HG03025 (cell line): ENCODE measurements around the gene KRTAP9-7.
"Not testable (repeated sequence)": the region's sequence is repeated elsewhere in the genome, so short reads cannot be mapped to it uniquely, and the experiment has no call there.

ENCODE experiments used
- ATAC-seq: cut with Tn5 transposase; IDR thresholded peaks from one replicate; pipeline ENCODE4 v1.9.1; 2021; ENCODE audit warnings: mild to moderate bottlenecking, moderate library complexity; ENCODE audit not compliant: unreplicated experiment, low FRiP score

The KRTAP9-7 gene

DNA sequence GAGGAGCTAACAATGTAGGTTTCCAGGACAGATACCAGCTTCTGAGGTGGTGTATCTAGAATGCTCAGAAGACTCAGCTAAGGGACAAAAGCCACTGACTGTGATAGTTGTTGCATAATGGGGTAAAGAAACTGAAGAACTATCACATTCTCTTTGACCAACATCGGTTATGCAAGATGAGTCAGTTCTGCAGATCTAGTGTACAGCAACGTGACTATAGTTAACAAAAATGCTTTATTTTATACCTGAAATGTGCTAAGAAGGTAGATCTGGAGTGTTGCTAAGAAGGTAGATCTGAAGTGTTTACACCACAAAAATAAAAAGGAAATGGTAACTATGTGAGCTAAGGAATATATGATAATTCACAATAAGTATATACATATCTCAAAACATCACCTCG is 7.8 kb upstream of the KRTAP9-7 start:
- ATAC-seq: no peak

DNA sequence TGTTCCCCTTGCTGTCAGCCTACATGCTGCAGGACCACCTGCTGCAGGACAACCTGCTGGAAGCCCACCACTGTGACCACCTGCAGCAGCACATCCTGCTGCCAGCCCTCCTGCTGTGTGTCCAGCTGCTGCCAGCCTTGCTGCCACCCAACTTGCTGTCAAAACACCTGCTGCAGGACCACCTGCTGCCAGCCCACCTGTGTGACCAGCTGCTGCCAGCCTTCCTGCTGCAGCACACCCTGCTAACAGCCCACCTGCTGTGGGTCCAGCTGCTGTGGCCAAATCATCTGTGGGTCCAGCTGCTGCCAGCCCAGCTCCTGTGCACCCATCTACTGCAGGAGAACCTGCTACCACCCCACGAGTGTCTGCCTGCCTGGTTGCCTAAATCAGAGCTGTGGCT is 4.2 kb upstream of the KRTAP9-7 start:
- not testable (repeated sequence) for ATAC-seq

DNA sequence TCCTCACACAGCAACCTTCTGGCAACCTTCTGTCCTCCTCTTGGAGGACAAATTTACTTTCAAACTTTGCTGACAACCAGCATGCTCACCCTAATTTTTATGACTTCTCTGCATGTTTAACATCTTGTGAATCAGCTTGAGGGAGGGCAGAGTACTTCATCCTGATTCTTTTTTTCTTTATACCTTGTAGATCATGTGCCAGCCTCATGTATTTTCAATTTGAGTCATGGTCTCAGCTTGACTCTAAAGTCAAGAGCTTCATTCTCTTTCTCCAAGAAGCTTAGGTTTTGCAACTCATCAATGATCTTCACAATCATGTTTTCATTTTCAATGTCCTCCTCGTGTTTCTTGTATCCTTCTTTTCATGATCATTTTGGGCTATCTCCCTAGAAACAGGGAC is 3.6 kb upstream of the KRTAP9-7 start:
- no peak for ATAC-seq

DNA sequence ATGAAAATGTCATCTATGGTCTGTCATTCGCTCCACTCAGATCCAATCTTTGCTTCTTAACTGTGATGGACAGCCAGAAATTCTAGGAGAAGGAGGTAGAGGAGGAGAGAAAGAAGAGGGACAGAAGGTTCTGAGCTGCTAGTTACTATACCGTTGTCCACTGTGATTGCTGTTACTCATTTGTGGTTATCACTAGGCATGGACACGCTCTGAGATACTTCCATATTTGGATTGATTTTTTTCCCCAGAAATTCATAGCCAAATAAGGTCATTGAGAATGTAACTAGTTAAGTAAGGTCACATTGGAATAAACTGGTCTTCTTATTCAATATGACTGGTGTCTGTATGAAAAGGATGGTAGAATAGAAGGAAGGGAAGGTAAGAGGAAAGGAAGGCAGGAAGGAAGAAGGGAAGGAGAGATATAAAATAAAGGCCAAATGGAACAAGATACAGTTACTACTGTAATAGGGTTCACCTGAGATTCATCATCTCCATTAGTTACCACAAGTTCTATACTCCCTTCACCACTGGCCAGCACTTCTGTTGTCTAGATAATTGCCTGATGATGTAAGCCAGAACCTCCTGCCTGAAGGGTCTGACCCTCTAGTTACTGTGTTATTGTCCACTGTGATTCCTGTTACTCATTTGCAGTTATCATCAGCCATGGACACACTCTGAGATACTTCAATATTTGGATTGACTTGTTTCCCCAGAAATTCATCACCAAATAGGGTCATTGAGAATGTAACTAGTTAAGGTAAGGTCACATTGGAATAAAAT is 2.9 kb downstream of the KRTAP9-7 start:
- ATAC-seq: no peak

DNA sequence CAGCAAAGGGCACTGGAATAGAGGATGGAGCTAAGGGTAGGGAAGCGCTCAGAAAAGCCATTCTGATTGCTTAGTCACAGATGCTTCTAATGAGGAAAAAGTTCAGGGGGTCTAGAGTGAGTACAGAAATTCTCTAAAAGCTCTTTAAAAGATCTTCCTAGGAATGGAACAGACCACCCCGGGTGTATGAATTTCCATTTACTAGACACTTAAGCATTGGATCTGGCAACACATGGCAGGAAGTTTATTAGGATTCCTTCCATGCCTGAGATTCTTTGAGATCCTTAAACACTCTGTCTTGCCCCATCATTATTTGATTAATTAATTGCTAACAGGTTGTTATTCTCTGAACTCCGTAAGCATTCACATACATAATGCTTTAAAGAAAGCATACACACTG is 8.5 kb downstream of the KRTAP9-7 start:
- no peak for ATAC-seq

DNA sequence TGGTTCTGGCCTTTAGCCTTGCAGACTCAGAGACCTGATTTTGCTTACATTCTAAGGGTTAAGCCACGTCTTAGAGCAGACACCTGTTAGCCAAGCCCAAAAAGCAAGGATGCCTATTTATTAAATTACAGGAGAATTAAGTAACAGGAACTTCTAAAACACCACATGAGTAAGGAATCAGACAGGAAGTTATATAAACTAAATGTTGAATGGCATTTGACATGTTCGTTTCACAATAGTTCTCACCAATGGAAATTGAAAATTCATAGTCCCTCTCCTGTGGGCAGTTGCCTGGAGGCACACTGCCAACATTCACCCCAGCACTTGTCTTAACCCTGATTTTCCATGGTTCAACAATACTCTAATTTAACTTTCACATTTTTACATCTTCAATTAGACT is 9.0 kb downstream of the KRTAP9-7 start:
- ATAC-seq: no peak

DNA sequence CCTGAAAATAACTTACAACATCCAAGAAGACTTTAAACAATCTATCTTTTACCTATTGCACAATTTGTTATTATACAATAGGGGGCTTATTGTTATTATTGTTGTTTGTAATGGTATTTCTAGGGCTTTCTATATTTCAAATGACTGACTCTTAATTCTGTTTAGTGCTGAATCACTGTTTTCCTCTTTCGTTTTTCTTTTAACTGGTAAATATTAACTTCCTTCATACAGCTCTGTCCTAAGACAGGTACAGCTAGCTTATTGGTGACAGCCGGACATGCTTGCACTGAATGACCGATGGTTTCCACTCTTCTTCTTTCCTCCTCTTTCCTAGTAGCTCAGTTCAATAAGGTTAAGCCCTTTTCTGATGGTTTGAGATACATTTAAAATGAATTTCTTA is 11.6 kb downstream of the KRTAP9-7 start:
- ATAC-seq: no peak

DNA sequence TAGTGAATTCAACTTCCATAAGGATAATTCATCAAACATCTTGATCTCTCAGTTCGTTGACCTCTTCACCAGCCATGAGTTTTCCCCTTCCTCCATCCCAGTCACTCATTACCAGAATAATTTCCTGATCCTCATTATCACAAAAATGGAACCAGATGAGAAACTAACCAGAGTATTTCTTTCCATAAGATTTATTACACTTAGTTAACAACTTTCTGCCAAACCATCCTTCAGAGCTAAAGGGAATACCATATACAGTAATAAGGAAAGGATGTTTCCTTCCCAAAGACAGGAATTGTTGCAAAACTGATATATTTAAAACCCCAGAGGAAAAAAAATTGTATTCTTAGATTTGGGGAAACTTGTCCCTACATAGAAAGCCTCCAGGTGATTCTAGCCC is 18.5 kb downstream of the KRTAP9-7 start:
- ATAC-seq: no peak

DNA sequence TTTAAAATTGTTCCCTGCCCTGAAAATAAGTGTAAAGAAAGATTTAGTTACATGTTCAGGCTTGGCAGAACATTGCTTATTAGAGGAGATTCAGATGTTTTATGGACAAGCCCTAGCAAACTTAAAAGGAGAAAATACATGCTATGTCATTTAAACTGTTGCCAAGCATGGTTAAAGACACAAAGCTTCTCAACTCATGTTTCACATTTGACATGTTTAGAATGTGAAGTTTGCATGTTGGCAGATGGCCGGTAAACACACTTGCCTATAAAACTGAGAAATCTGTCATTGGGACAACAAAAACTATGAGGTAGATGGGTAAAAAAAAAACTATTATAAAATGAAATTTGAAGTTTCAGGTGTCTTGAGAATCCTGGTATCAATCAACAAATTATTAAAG is 21.3 kb downstream of the KRTAP9-7 start:
- ATAC-seq: no peak

DNA sequence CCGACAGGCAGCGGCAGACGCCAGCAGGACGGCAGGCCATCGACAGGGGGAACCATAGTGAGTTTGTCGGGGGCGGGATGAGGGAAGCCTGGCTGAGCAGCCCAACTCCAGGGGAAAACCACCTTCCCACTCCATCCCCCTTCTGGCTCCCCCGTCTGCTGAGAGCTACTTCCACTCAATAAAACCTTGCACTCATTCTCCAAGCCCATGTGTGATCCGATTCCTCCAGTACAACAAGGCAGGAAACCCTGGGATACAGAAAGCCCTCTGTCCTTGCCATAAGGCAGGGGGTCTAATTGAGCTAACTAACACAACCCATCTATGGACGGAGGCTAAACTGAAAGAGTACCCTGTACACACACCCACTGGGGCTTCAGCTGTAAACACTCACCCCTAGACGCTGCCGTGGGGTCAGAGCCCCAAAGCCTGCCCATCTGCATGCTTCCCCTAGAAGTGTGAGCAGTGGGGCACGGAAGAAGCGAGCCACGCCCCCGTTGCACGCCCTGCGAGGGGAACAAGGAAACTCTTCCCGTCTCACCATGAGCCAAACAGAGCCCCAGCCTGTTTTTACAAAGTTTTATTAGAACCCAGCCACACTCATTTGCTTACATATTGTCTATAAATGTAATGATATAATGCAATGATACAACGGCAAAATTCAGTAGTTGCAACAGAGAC is 23.1 kb downstream of the KRTAP9-7 start:
- no peak for ATAC-seq

DNA sequence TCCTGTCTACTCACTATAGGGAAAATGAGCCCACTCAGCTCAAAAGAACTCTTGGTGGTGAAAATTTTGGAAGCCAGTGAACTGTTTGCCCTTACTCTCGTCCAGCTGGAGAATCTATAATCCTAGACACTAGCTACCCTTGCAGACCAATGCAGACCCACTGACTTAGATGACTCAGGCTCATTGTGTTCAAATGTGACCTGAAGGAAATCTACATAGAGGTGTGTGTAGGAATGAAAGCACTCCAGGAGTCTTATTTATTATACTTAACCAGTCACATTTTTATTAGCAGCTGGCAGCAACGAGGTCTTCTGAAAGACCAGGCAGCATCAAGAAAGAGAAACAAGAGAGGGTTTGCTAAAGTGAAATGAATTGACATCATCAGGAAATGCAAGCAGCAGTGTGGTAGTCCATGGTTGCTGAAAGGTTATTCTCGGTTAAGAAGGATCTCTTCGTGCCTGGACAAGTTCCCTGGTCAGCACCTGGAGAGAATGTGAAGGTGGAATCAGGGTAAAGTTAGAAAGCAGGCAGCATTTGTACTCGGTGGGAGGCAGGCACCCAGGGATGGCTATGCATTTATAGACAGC is 25.8 kb downstream of the KRTAP9-7 start:
- no peak for ATAC-seq

DNA sequence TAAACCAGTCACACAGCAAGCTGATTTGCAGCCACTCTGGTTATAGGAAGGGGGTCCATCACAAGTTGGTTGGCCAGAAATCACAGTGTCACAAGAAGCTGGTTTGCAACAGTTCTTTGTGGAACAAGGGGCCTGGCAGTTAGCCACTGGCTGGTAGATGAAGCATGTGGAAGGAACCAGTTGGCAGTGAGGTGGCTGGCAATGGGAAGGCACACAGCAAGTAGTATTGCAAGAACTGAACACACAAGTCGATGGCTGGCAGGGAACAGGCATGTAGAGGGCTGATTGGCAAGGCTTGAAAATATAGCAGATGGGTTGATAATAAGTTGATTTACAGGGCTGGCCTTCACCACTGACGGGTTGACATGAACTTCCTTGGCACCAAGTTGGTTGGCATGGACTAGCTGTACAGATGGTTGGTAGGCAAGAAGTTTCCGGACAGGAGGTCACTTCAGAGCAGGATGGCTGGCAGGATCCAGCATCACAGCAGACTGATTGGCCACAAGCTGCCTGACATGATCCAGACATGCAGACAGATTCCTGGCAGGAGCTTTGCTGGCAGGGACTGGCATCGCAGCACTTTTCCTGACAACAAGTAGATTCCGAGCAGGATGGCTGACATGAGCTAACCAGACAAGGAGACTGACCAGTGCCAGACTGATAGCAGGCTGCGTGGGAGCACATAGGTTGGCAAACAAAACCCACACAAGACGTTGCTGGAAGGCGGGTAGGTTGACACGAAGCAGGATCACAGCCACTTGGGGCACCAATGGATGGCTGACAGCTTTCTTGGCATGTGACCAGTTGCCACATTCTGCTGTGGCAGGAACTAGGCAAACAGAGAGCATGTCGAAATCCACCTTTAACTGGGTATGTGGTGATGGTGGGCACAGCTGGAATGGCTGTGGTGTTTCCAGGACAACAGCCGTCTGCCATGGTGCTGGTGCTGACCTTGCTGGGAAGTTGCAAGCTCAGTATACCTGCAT is 26.7 kb downstream of the KRTAP9-7 start, which contains the start of gene KRTAP29-1:
Gene KRTAP29-1, minus strand, starts transcription at position 936 of the 986 bp plus-strand sequence. Its CDS starts 0 bp downstream, at position 936.
- ATAC-seq: no peak

DNA sequence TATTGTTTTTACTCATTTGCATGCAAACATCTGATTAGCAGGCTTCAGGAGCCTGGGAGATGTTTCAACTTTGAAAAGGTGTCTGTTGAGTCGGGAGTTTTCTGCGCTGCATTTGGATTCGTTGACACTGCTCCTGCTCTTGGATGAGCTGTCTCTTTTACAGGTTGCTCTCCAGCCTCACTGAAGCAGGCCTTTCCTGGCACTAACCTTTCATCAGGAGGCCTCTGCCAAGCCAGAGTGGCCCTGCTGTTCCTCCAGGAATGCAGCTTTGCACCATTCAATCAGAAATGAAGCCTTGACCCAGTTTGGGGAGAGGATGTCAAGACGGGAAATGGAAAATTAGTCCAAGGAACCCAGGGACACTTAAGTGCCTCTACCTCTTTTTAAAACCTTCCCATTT is 27.5 kb downstream of the KRTAP9-7 start:
- no peak for ATAC-seq

DNA sequence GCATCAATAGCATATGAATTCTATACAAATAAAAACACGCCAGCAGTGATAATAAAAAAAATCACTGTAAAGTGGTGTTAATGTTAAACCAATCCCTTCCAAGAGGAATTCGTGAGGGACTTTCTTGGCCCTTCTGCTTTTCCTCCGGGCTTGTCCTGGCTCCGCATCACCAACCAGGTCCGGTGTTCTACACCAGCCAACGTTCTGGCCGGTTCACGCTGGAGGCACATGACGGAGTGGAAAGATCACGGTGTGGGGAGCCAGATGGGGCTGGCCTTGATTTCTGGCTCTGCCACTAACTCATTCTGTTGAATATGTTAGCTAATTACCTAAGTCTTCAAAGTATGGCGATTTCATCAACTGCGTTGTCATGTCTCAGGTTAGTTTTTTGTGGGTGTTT is 28.6 kb downstream of the KRTAP9-7 start:
- no peak for ATAC-seq

DNA sequence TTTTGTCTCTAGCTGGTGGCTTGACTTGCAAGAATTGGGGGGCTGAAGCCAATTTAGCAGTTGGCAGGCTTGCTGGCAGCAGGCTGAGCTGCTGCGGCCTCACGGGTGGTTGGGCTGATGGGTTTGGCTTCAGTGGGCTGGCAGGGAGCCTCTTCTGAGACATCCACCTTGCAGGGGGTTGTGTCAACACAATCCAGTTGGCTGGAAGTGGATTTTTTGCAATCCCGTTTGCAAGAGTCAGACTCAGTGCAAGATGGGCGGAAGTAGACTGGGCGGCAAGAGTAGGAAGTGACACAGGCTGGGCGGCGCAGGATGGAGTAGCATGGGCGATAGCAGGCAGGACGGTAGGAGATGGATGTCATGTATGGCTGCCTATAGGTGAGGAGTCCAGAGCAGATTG is 32.1 kb downstream of the KRTAP9-7 start:
- no peak for ATAC-seq

DNA sequence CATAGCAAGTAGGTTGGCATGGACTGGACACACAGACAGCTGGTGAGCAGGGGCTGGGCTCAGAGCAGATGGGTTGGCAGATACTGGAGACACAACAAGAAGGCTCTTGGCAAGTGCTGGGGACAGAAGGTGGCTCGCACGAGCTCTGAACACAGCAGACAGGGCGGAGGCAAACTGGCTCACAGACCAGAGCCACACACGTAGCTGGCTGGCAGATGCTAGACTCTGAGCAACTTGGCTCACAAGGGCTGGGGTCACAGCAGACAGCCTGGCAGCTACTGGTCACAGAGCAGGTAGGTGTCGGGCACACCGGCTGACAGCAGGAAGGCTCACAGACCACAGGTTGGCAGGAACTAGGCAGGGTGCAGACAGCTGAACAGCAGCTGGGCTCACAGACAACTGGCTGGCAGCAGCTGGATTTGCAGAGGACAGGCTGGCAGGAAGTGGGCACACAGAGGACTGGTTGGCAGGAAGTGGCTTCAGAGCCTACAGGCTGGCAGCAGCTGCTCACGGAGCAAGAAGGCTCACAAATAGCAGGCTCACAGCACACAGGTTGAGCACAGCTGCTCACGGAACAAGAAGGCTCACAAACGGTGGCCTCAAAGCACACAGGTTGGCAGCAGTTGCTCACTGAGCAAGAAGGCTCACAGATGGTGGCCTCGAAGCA is 32.9 kb downstream of the KRTAP9-7 start:
- ATAC-seq: no peak

DNA sequence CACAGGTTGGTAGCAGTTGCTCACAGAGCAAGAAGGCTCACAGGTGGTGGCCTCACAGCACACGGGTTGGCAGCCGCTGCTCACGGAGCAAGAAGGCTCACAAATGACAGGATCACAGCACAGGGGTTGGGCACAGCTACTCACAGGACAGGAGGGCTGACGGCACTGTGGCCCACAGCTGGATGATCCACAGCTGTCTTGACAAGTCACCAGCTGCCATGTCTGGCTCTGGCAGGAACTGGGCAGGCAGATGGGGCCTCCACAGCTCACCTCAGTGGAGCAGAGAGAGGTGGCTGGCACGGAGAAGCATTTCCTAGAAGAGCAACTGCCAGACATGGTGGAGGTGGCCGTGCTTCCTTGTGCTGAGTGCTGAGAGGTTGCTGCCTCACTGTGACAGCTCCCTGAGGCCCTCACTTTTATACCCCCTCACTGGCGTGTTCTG is 33.4 kb downstream of the KRTAP9-7 start, which contains the start of gene KRTAP16-1:
Gene KRTAP16-1, minus strand, starts transcription at position 392 of the 442 bp plus-strand sequence. Its CDS starts 56 bp downstream, at position 336.
- no peak for ATAC-seq

DNA sequence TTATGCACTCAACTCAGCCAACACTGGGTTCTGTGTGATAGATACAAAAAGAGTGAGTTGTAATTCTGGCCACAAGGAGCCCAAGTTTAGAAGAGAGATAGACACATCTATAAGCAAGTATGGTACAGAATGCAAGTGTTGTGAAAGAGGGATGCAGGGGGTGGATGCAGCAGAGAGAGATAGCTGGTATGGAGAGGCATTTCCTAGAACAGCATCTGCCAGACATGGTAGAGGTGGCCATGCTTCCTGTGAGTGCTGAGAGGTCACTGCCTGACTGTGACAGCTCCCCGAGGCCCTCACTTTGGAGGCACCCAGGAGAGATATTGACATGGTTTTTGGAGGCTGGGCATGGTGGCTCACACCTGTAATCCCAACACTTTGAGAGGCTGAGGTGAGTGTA is 35.6 kb downstream of the KRTAP9-7 start:
- no peak for ATAC-seq

DNA sequence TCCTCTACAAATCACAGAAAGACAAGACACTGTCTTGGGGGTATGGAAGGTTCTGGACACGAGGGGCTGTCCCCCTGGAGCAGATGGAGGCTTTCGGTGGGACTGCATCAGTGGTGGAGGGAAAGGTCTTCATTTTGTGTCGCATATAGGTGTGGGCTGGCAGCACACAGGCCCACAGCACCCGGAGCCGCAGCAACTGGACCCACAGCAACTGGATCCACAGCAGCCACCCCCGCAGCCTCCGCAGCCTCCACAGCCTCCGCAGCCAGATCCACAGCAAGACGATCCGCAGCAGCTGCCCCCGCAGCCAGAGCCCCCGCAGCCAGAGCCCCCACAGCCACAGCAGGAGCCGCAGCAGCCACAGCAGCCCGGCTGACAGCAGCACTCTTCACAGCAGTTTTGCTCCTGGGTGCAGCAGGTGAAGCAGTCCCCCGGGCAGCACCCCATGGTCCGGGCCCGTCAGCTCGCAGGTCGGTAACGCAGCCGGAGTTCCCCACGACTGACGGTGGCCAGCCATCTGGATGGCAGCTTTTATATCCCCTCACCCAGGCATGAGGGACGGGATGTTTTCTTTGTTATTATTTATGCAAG is 39.8 kb downstream of the KRTAP9-7 start, which contains the start of gene KRTAP17-1:
Gene KRTAP17-1, minus strand, starts transcription at position 507 of the 591 bp plus-strand sequence. Its CDS starts 60 bp downstream, at position 447.
- ATAC-seq: no peak
